G401 (cell line): ENCODE results near the gene LIPC. TPM values are rescaled to one million over a fixed set of nuclear protein-coding genes. Genes with fewer than 3 reads are reported as not detected.

Source experiments
- DNase-seq: peaks from one replicate; pipeline ENCODE4 v3.0.0-alpha.2; 2015; ENCODE audit warnings: low spot score
- in situ Hi-C: cut with HindIII; loops from 2 replicates; pipeline ENCODE4 v1.10.0; 2016; ENCODE audit warnings: low sequenced_read_pairs, mixed read lengths
- total RNA-seq: library from RNA; depleted of rRNA; stranded (reverse); fragments of >200 nt; shearing (Covaris generic); gene quantifications from 2 replicates; pipeline ENCODE4 v1.2.3, GENCODE V29; 2014

The LIPC gene
- total RNA-seq, 1 experiment from 2014 or later, result not detected

DNA sequence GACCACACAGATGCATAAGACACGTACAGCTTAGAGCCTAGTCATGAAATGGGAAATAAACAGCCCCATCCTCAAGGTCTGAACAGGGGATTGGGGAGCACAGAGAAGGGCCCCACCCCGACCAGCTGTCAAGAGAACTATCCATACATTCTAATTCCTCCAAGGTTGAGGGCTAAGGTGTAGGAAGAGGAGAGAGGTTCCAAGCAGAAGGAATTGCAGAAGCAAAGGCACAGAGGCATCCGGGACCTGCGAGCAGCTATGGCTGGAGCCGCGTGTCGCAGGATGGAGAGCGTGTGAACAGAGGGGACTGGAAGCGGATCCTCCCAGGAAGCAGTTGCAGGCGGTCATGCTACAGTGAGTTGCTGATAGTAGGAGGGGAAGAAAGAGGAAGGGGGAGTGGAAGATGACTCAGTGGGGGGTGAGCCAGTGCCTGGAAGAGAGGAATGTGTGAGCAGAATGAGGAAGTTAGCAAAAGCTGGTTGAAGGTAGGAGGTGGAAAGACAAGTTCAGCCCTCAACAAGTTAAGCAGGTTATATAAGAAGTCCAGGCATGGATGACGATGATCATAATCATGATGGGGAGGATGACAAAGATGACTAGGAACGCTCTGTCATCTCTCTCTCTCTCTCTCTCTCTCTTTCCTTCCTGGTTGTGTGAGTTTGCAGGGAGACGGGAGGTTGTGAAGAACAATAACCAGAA is 89.7 kb downstream of the LIPC start:
- in situ Hi-C loops, result no loop called here

GRCh38 chr15:58522391-58522790 is 90.6 kb downstream of the LIPC start:
- in situ Hi-C loops, result no loop called here
- peak; percentile 75 for DNase-seq

More for the DNA sequence above, 89.7 kb downstream of the LIPC start:
- no peak for DNase-seq

DNA sequence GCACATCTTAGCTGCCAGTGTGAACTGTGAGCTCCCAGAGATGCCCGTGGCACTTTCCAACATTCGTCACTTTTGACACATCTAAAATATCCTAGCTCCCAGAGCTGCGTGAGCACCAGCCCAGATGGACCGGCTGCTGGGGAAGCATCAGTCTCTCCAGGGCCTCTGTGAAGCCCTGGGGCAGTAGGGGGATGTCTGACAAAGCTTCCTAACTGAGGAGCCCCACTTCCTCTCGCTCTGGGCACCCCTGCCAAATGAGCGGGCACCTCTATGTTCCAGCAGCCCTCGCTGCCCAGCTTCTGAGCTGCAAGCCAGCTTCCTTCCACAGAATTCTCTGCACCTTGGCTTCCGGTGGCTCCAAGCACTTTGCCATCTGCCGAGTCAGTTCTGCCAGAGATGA is 91.1 kb downstream of the LIPC start:
- in situ Hi-C loops, result no loop called here
- peak; percentile 90 for DNase-seq

DNA sequence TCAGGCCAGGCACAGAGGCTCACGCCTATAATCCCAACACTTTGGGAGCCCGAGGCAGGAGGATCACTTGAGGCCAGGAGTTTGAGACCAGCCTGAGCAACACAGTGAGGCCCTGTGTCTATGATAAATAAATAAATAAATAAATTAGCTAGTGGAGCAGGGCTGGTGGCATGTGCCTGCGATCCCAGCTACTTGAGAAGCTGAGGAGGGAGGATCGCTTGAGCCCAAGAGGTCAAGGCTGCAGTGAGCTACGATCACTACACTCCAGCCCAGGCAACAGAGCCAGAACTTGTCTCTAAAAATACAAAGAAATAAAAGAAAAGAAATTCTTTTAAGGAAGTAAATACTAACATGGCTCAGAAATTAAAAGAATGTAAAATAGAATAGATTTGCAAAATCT is 91.8 kb downstream of the LIPC start:
- in situ Hi-C loops, result no loop called here
- no peak for DNase-seq

DNA sequence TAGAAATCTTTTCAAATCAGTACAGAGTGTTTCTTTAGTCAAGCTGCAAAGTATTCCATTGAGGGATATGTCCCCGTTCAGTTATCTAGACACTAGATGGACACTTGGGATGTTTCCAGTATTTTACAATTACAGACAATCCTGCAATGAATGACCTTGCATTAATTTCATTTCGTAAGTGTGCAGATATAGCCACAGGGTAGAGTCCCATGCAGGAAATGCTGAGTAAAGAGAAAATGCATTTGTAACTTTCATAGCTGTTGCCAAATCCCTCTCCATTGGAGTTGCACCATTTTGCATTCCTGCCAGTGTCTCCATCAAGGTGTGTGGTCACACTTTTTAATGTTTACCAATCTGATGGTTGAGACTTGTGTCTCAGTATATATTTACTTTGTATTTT is 92.5 kb downstream of the LIPC start:
- no peak for DNase-seq
- in situ Hi-C loops, result no loop called here

GRCh38 chr15:58525991-58526421 is 94.2 kb downstream of the LIPC start:
- in situ Hi-C loops, result no loop called here

DNA sequence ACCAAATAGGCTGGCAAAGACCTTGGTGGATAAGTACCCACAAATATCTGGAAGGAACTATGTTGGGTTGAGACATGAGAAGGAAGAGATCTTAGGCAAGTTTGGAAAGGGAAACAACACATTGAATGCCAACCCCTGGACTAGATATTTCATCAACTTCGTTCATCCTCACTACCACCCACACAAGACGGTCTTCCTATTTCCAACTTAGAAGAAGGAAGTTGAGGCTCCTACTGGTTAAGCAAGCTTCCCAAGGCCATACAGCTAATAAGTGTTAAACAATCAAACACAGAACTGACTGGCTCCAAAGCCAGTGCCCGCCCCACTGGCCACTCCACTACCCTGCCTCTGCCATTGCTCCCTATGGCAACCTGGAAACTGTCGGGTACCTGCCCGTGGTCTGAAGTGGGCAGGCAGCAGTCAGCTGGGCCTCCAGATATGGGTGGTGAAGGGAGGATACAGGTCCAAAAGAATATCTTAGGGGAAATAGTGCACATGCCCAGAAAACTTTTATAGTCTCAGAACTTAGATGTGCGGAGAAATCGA is 94.9 kb downstream of the LIPC start:
- in situ Hi-C loops, result no loop called here
- no peak for DNase-seq

More at GRCh38 chr15:58525991-58526421, 94.2 kb downstream of the LIPC start:
- DNase-seq, result no peak

DNA sequence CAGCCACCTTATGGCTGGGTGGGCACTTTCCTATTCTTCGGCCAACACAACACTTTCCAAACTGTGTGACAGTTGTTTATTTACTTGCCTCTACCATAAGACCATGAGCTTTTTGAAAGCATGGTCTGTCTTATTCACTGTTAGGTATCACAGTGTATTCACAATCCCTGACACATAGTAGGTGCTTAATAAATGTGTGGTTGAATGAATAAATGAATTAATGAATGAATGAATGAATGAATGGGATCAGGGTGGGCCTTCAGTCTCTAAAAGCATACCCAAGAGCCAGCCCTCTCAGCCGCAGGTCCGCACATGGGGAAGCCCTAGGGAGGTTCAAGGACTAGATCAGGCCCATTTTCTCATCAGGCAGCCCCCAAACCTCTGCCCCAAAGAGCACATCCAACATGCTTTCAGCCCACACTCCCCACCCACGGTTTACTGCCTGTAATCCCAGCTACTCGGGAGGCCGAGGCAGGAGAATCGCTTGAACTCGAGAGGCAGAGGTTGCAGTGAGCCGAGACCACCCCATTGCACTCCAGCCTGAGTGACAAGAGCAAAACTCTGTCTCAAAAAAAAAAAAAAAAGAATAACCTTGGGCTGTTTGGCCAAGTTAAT is 95.9 kb downstream of the LIPC start:
- in situ Hi-C loops, result no loop called here
- no peak for DNase-seq

DNA sequence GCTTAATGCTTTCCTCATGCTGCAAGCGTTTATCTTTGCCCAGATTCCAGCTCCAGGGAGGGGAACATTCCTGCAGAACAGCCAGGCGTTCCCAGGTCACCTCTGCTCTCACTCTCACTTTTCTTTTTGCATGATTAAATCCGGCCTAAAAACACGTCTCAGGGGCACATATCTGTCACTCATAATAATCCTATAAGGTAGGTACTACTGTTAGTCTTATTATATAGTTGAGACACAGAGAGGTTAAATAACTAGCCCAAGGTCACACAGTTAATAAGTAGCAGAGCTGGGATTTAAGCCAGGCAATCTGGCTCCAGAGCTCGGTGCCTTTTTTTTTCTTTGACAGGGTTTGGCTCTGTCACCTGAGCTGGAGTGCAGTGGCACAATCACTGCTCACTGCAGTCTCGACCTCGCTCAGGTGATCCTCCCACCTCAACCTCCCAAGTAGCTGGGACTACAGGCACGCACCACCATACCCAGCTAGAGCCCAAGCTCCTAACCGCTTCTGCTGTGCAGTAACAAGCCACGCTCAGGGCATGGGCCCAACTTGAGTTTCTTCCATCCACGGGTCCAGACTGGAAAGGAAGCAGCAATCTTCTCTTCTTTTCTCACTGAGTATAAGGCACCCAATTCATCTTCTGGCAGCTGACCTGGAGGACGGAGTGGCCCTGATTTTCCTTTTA is 96.5 kb downstream of the LIPC start:
- in situ Hi-C loops, result no loop called here

GRCh38 chr15:58529041-58529440 is 97.2 kb downstream of the LIPC start:
- in situ Hi-C loops, result no loop called here
- DNase-seq, result no peak

More for the DNA sequence above, 96.5 kb downstream of the LIPC start:
- DNase-seq, result no peak

GRCh38 chr15:58530056-58530590 is 98.3 kb downstream of the LIPC start:
- no peak for DNase-seq
- in situ Hi-C loops, result no loop called here

DNA sequence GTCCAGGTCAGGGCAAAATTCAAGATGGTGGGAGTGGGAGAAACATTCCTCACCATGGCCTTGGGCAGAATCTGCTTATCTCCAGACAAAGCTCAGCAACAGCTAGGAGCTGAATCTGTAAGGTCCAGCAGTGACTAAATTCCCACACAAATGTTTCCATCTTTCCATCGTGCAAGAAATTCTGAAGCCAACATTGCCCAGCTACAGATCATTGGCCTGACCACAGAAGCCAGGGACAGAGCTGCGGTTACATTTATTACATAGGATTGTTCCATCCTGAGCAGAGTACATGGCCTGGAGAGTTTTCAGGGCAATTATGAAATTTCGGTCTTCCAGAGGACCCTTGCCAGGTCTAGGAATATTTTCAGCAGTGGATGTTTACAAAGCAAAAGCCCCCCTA is 100.3 kb downstream of the LIPC start:
- no peak for DNase-seq
- in situ Hi-C loops, result no loop called here

- in situ Hi-C loops, result no loop called here
- DNase-seq, result no peak
Observed at GRCh38 chr15:58534556-58534955, 102.8 kb downstream of the LIPC start.

- no peak for DNase-seq
- in situ Hi-C loops, result no loop called here
Observed at GRCh38 chr15:58535337-58535736, 103.5 kb downstream of the LIPC start.

GRCh38 chr15:58535894-58536293 is 104.1 kb downstream of the LIPC start:
- in situ Hi-C loops, result no loop called here
- DNase-seq, result no peak

DNA sequence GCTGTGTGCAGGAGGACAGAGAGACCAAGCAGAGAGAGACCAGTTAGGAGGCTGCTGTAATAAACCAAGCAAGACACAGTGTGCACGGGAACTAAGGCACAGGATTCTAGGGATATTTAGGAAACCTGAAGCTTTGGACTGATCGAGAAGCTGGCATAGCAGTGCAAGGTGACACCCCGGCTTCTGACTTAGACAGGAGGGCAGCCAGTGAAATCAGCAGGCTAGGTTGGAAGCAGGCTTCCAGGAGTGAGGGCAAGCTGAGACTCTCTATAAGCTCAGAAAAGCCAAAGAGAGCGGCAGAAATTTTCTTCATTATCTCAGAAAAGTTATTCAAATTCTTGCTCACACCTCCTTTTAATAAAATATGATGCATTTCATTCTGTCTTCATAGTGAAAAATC is 104.6 kb downstream of the LIPC start:
- in situ Hi-C loops, result no loop called here

GRCh38 chr15:58537033-58537432 is 105.2 kb downstream of the LIPC start:
- in situ Hi-C loops, result no loop called here
- peak; percentile 38 for DNase-seq

More for the DNA sequence above, 104.6 kb downstream of the LIPC start:
- no peak for DNase-seq

DNA sequence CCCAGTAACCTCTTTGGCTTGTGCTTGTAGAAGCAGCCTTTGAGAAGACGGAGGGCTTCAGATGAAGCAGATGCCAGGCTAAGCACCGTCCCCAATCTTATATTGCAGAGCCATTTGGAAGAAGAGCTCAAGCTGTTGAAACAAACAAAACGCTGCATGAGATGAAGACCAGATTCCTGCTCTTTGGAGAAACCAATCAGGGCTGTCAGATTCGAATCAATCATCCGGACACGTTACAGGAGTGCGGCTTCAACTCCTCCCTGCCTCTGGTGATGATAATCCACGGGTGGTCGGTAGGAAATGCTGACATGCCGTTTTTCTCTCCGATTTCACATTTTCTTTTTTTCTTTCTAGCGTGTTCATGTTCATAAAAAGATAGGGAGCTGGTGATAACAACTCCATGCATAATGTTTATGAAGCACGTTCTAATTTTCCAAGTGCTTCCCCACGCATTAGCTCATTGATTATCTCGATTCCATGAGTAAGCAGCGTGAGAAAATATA is 106.5 kb downstream of the LIPC start:
- in situ Hi-C loops, result no loop called here
- DNase-seq, result no peak

DNA sequence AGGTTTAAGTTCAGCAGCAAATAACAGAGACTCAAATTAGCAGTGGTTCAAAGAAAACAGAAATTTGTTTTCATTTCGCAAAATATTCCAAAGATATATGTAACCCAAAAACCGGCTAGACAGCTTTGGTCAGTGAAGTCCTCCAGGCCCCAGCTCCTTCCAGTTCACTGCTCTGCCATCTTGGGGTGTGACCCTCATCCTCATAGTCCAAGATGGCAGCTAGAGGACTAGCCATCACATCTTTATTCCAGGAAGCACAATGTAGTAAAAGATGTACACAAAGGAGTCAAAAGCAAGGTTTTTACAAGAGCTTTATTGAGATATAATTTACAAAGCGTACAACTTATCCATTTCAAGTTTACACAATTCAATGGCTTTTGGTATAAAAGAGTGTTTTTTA is 107.1 kb downstream of the LIPC start:
- in situ Hi-C loops, result no loop called here
- no peak for DNase-seq

- in situ Hi-C loops, result no loop called here
- no peak for DNase-seq
Observed at GRCh38 chr15:58539548-58539947, 107.8 kb downstream of the LIPC start.
